AG08395 (cell line): ENCODE results near the gene ZBTB17.
A peak's percentile ranks its signal among the peaks of the same experiment; 100 is the strongest.

Experiments
- DNase-seq: peaks from one replicate; pipeline ENCODE4 v3.0.0; 2012; ENCODE audit warnings: mixed read lengths, low spot score

The ZBTB17 gene

GRCh38 chr1:15946571-15947381, 29.1 kb downstream of the ZBTB17 start:
- DNase-seq, result no peak

- DNase-seq, result no peak
Observed at GRCh38 chr1:15945832-15946448, 30.0 kb downstream of the ZBTB17 start.

GRCh38 chr1:15945011-15945831, 30.7 kb downstream of the ZBTB17 start:
- no peak for DNase-seq

- no peak for DNase-seq
Observed at GRCh38 chr1:15944308-15945010, 31.4 kb downstream of the ZBTB17 start.

GRCh38 chr1:15943992-15944307, 32.0 kb downstream of the ZBTB17 start:
- no peak for DNase-seq

- DNase-seq, result no peak
Observed at GRCh38 chr1:15943328-15943991, 32.4 kb downstream of the ZBTB17 start.

GRCh38 chr1:15942661-15943327, 33.1 kb downstream of the ZBTB17 start:
- no peak for DNase-seq

GRCh38 chr1:15941899-15942660, 33.8 kb downstream of the ZBTB17 start:
- DNase-seq, result no peak

- no peak for DNase-seq
Observed at GRCh38 chr1:15941044-15941840, 34.7 kb downstream of the ZBTB17 start.

GRCh38 chr1:15940110-15941043, 35.5 kb downstream of the ZBTB17 start:
- no peak for DNase-seq

- peak; percentile 56 for DNase-seq
Observed at GRCh38 chr1:15939181-15940109, 36.5 kb downstream of the ZBTB17 start.

GRCh38 chr1:15938628-15939161, 37.2 kb downstream of the ZBTB17 start:
- DNase-seq, result no peak

- DNase-seq, result peak; percentile 19
Observed at GRCh38 chr1:15937706-15938168, 38.2 kb downstream of the ZBTB17 start.

GRCh38 chr1:15937146-15937545, 38.8 kb downstream of the ZBTB17 start:
- no peak for DNase-seq

GRCh38 chr1:15936025-15936424, 39.9 kb downstream of the ZBTB17 start:
- DNase-seq, result no peak

GRCh38 chr1:15935056-15935950, 40.6 kb downstream of the ZBTB17 start:
- no peak for DNase-seq
